K562 (cell line): Measurements from ENCODE around the gene PARP4. TPM values are rescaled to one million over a fixed set of nuclear protein-coding genes. Genes with fewer than 3 reads are reported as not detected.
A peak's percentile ranks its signal among the peaks of the same experiment; 100 is the strongest.
"Not testable (repeated sequence)": the region's sequence is repeated elsewhere in the genome, so short reads cannot be mapped to it uniquely, and the experiment has no call there.

Experiments used
- ATAC-seq: fragments of 200-7000 bp; cut with Tn5 transposase; 3 replicates; pipeline ENCODE4 v1.9.1; 2020; ENCODE audit warnings: moderate library complexity
- BruUV-seq: library from RNA; stranded (reverse); fragments of 400-500 nt; replicated peaks from 2 replicates; lab custom pipeline; 2021; lab: Mats Ljungman, UMichigan
- CTCF ChIA-PET: fragments of 300-600 bp; formaldehyde crosslinking; extraction: SDS; loops from one replicate; lab custom pipeline; 2021; ENCODE audit warnings: low intra/inter-chr PET ratio; lab: Yijun Ruan, JAX
- POLR2A ChIA-PET: fragments of 300-600, 350-650 bp; sonication (Branson Sonifier 250); formaldehyde crosslinking; extraction: SDS; loops from one replicate; lab custom pipeline; 2021; ENCODE audit warnings: antibody characterized with exemption, inconsistent platforms; lab: Yijun Ruan, JAX
- DNase-seq, 4 experiments: peaks; one replicate each; pipeline versions ENCODE4 v3.0.0 to v3.0.0-alpha.2; 2011 to 2018; ENCODE audit warnings: low spot score in 3 of 4, mixed read lengths in 3 of 4; ENCODE audit errors: extremely low read depth in 1 of 4
- FAIRE-seq: peaks from 2 replicates; lab custom pipeline; 2011; peaks lifted over from hg19 to GRCh38; lab: Jason Lieb, UNC
- H2AFZ ChIP-seq: 2 replicates; pipeline ENCODE4 v1.6.0; 2011; ENCODE audit warnings: low read depth, low read length, control low read depth, inconsistent platforms
- H3K27ac ChIP-seq: fragments of 200-600 bp; 3 replicates; pipeline ENCODE4 v1.8.0; 2011; ENCODE audit warnings: low read depth, mild to moderate bottlenecking, control low read depth, inconsistent platforms, low read length, moderate library complexity, mixed read lengths; ENCODE audit errors: extremely low read depth
- H3K27me3 ChIP-seq, 2 experiments: fragments of 300-600 bp in 1 of 2; 2 replicates in 1 of 2; 3 replicates in 1 of 2; pipeline versions ENCODE4 v1.6.0 to v1.8.0; 2011; ENCODE audit warnings: inconsistent platforms in 2 of 2, low read length in 2 of 2, mild to moderate bottlenecking in 1 of 2, mixed read lengths in 1 of 2, moderate library complexity in 1 of 2; ENCODE audit not compliant: control insufficient read depth in 2 of 2, insufficient read depth in 2 of 2
- H3K36me3 ChIP-seq: fragments of 300-600 bp; 3 replicates; pipeline ENCODE4 v1.8.0; 2011; ENCODE audit warnings: mild to moderate bottlenecking, low read length, inconsistent platforms; ENCODE audit not compliant: control insufficient read depth, insufficient read depth
- H3K4me1 ChIP-seq, 2 experiments: fragments of 200-600 bp in 1 of 2; replicated peaks in 1 of 2; 2 replicates in 1 of 2; 3 replicates in 1 of 2; pipeline versions ENCODE4 v1.5.1 to v1.8.0; 2011; ENCODE audit warnings: inconsistent platforms in 2 of 2, low read length in 2 of 2, mild to moderate bottlenecking in 1 of 2, mixed read lengths in 1 of 2, moderate library complexity in 1 of 2; ENCODE audit not compliant: control insufficient read depth in 2 of 2, insufficient read depth in 2 of 2
- H3K4me2 ChIP-seq: 2 replicates; pipeline ENCODE4 v1.6.1; 2011; ENCODE audit warnings: low read length, control low read depth, inconsistent platforms, mixed read lengths; ENCODE audit not compliant: insufficient read depth
- H3K4me3 ChIP-seq: fragments of 200-600 bp; sonication (generic), shearing (Covaris generic); 2 replicates; pipeline ENCODE4 v1.5.1; 2016; ENCODE audit warnings: control low read depth, inconsistent platforms
- H3K79me2 ChIP-seq: fragments of 200-600 bp; 3 replicates; pipeline ENCODE4 v1.8.0; 2011; ENCODE audit warnings: low read length, inconsistent platforms; ENCODE audit not compliant: control insufficient read depth, insufficient read depth
- H3K9ac ChIP-seq, 2 experiments: 2 replicates each; pipeline versions ENCODE4 v1.6.0 to v1.6.1; 2011; ENCODE audit warnings: low read depth in 2 of 2, low read length in 2 of 2, control low read depth in 1 of 2, inconsistent platforms in 1 of 2, mild to moderate bottlenecking in 1 of 2, mixed read lengths in 1 of 2; ENCODE audit not compliant: insufficient read depth in 1 of 2
- H3K9me1 ChIP-seq: one replicate; pipeline ENCODE4 v1.6.0; 2011; ENCODE audit warnings: inconsistent platforms, mild to moderate bottlenecking, low read length, moderate library complexity; ENCODE audit not compliant: control insufficient read depth, insufficient read depth
- H3K9me3 ChIP-seq: replicated peaks from 2 replicates; pipeline ENCODE4 v1.5.1; 2011; ENCODE audit warnings: low read depth, low read length, inconsistent platforms; ENCODE audit not compliant: control insufficient read depth, insufficient read depth
- H4K20me1 ChIP-seq: replicated peaks from 2 replicates; pipeline ENCODE4 v1.6.1; 2011; ENCODE audit warnings: low read length, inconsistent platforms, mixed read lengths; ENCODE audit not compliant: control insufficient read depth, insufficient read depth
- CTCF ChIP-seq, 3 experiments: IDR thresholded peaks in 2 of 3; conservative IDR thresholded peaks in 1 of 3; 2 replicates each; pipeline ENCODE4 v1.5.1; 2011 to 2012; ENCODE audit warnings: low read length in 3 of 3, mild to moderate bottlenecking in 3 of 3, control low read depth in 2 of 3, improper control_type of control experiment in 1 of 3, inconsistent platforms in 1 of 3, low read depth in 1 of 3, mixed read lengths in 1 of 3, moderate library complexity in 1 of 3; ENCODE audit not compliant: insufficient read depth in 2 of 3
- FOXA3 ChIP-seq, 2 experiments: fragments of 450-650 bp in 1 of 2; sonication (generic) in 1 of 2; formaldehyde crosslinking; IDR thresholded peaks in 1 of 2; conservative IDR thresholded peaks in 1 of 2; 2 replicates each; pipeline versions ENCODE4 v1.4.0 to v1.8.0; 2020 to 2022; ENCODE audit warnings: mild to moderate bottlenecking in 2 of 2, missing genetic modification reagents in 1 of 2
- HNRNPH1 ChIP-seq: fragments of 200-400 bp; formaldehyde crosslinking; optimal IDR thresholded peaks from 2 replicates; pipeline ENCODE3; 2017; ENCODE audit warnings: low read depth, mild to moderate bottlenecking, low read length, moderate library complexity
- TRIM28 ChIP-seq: fragments of 450-650 bp; IDR thresholded peaks from 2 replicates; pipeline ENCODE4 v1.6.1; 2017
- WGBS: fragments of 100-300 bp; shearing (Covaris generic); methylation state at CpG from one replicate; pipeline ENCODE4 v1.1.6; 2016; ENCODE audit warnings: low coverage, mixed read lengths; ENCODE audit not compliant: insufficient coverage; ENCODE audit errors: missing lambda C conversion rate; 5-methylcytosine and 5-hydroxymethylcytosine counted together
- in situ Hi-C: fragments of 300-500 bp; cut with MboI; formaldehyde crosslinking; loops from 4 replicates; pipeline ENCODE4 v1.15.0; 2018; ENCODE audit warnings: inconsistent platforms, mixed read lengths
- intact Hi-C: fragments of 100-400 bp; cut with micrococcal nuclease; formaldehyde crosslinking; loops from 2 replicates; pipeline ENCODE4 v1.14.2; 2022
- polyA plus RNA-seq, 8 experiments: library from polyadenylated mRNA; depleted of rRNA in 4 of 8; stranded (reverse) in 5 of 8; unstranded in 3 of 8; fragments of >200 nt; fragmentation: Nextera tagmentation in 2 of 8; fragmentation: Illumina TruSeq in 1 of 8; extraction: Ambion mirVana in 2 of 8; extraction: Trizol in 1 of 8; gene quantifications; 2 replicates each; pipeline versions ENCODE4 v1.2.1 to v1.2.3, GENCODE V29; 2011 to 2014; ENCODE audit warnings: inconsistent platforms in 1 of 8, missing spikeins in 1 of 8
- total RNA-seq, 7 experiments: library from RNA; depleted of rRNA in 6 of 7; stranded (reverse); fragments of >200 nt in 6 of 7; fragmentation: Illumina TruSeq in 2 of 7; extraction: Trizol in 2 of 7; gene quantifications; 2 replicates each; pipeline versions ENCODE4 v1.2.1 to v1.2.3, GENCODE V29; 2011 to 2021; ENCODE audit warnings: low replicate concordance in 1 of 7

The PARP4 gene
- total and polyA plus RNA-seq, 9 of the 15 experiments (the other 6 are each of a cell fraction or from before 2014, with no cell fraction given) = 6.3 to 26.3 (median 18.8) TPM

- H3K79me2 ChIP-seq, H3K4me2 ChIP-seq, in situ Hi-C loops, H3K9me3 ChIP-seq, BruUV-seq, H2AFZ ChIP-seq, H3K27me3 ChIP-seq, CTCF ChIA-PET, DNase-seq, H3K27ac ChIP-seq, H3K4me3 ChIP-seq, H3K9me1 ChIP-seq: not testable (repeated sequence)
- 57% methylated on average over 4 of the region's 6 CpGs for WGBS
- TF ChIP-seq FOXA3 (CRISPR knock-in tag; conservative IDR thresholded peaks at IDR 0.05 in 1 of 2, IDR thresholded peaks at IDR 0.05 in 1 of 2) = peak; percentile 74 to 88
- TF ChIP-seq, all 486 proteins: peak for 1; not testable (repeated sequence) for 485
- intact Hi-C loops, H3K9ac ChIP-seq, H3K4me1 ChIP-seq, H3K36me3 ChIP-seq, H4K20me1 ChIP-seq, POLR2A ChIA-PET, FAIRE-seq, ATAC-seq: not testable (repeated sequence)
Observed at GRCh38 chr13:24419668-24420067, 92.9 kb downstream of the PARP4 start.

DNA sequence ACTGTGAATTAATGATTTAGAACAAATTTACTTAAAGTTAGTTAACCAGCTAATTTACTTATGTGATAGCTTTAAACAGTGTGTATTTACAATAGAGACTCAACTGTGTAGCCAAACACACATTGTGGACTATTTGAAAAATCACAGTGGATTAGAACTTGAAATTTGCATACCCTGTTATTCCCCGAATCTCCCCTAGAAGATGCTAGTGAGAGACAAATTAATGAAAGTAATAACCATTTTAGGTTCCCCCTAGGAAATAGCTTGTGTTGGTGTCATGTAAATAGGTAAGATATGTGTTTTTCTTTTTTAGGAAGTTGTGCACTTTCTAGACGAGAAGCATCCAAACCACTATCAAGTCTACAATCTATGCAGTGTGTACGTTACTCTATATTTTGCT is 104.7 kb downstream of the PARP4 start:
- 0% methylated on average over 3 of the region's 3 CpGs for WGBS
- Histone ChIP-seq H3K36me3 (no peaks in the 10 kb centered on the region), H3K9me3 (no peaks in the 10 kb centered on the region), H3K79me2 (no peaks in the 10 kb centered on the region), H3K9ac (no peak overlapping the region), H3K4me2 (no peak overlapping the region), H3K27ac (no peak overlapping the region), H2AFZ (no peak overlapping the region), H3K4me3 (no peak overlapping the region), H4K20me1 (no peaks in the 10 kb centered on the region), H3K4me1 (no peaks in the 10 kb centered on the region), H3K27me3 (no peaks in the 10 kb centered on the region), H3K9me1 (no peaks in the 10 kb centered on the region)
- no peak for ATAC-seq
- in situ Hi-C loops (no loop called here), intact Hi-C loops (no loop called here)
- ChIA-PET CTCF (no interaction called here), POLR2A (no interaction called here)
- no peak for FAIRE-seq
- no TSS peak for BruUV-seq
- TF ChIP-seq HNRNPH1 (no peak), TRIM28 (no peak), CTCF (IDR thresholded peaks at IDR 0.05 in 2 of 3, conservative IDR thresholded peaks at IDR 0.05 in 1 of 3; ENCODE audit: insufficient read depth in 2 of 3, low read depth in 1 of 3, low read length in 3 of 3) (peak in 1 of 3 experiments; percentile 30; a peak in 2 of 6 replicates)
- DNase-seq = no peak
